ENCODE measurements around the gene NFASC.

DNA sequence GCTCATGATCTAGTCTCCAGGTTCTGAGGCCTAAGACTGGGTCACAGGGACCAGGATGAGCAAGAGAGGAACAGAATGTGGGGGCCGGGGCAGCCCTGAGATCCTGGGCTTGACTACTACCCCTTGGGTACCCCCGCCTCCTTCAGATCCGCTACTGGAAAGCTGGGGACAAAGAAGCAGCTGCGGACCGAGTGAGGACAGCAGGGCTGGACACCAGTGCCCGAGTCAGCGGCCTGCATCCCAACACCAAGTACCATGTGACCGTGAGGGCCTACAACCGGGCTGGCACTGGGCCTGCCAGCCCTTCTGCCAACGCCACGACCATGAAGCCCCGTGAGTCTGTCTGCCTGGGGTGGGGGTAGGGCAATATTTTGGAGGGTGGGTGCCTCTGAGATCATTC lies 201.1 kb downstream of the NFASC start:
- no peak for TF ChIP-seq POLR2AphosphoS5 (IDR thresholded peaks at IDR 0.05; ENCODE audit: low read depth, low read length)
- TF ChIP-seq, protein P1, sequence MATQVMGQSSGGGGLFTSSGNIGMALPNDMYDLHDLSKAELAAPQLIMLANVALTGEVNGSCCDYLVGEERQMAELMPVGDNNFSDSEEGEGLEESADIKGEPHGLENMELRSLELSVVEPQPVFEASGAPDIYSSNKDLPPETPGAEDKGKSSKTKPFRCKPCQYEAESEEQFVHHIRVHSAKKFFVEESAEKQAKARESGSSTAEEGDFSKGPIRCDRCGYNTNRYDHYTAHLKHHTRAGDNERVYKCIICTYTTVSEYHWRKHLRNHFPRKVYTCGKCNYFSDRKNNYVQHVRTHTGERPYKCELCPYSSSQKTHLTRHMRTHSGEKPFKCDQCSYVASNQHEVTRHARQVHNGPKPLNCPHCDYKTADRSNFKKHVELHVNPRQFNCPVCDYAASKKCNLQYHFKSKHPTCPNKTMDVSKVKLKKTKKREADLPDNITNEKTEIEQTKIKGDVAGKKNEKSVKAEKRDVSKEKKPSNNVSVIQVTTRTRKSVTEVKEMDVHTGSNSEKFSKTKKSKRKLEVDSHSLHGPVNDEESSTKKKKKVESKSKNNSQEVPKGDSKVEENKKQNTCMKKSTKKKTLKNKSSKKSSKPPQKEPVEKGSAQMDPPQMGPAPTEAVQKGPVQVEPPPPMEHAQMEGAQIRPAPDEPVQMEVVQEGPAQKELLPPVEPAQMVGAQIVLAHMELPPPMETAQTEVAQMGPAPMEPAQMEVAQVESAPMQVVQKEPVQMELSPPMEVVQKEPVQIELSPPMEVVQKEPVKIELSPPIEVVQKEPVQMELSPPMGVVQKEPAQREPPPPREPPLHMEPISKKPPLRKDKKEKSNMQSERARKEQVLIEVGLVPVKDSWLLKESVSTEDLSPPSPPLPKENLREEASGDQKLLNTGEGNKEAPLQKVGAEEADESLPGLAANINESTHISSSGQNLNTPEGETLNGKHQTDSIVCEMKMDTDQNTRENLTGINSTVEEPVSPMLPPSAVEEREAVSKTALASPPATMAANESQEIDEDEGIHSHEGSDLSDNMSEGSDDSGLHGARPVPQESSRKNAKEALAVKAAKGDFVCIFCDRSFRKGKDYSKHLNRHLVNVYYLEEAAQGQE (IDR thresholded peaks at IDR 0.05; ENCODE audit: insufficient read depth in 1 of 2, low read depth in 2 of 2, low read length in 2 of 2) = no peak
- no peak for TF ChIP-seq TAF1 (IDR thresholded peaks at IDR 0.05; ENCODE audit: borderline replicate concordance, insufficient read depth, low read length)
- TF ChIP-seq SIN3A (IDR thresholded peaks at IDR 0.05; ENCODE audit: borderline replicate concordance, insufficient read depth, low read length) = no peak
